Iris pigment epithelial cell (primary cell): Measurements from ENCODE around the gene LAIR1.
"Not testable (repeated sequence)": the region's sequence is repeated elsewhere in the genome, so short reads cannot be mapped to it uniquely, and the experiment has no call there.

Source experiments
- DNase-seq: peaks from one replicate; pipeline ENCODE4 v3.0.0-alpha.2; 2011; ENCODE audit warnings: low read depth

Gene LAIR1

GRCh38 chr19:54376610-54377285, 12.0 kb upstream of the LAIR1 start:
- DNase-seq = no peak

- not testable (repeated sequence) for DNase-seq
Measured at GRCh38 chr19:54375181-54375938, 10.6 kb upstream of the LAIR1 start.

GRCh38 chr19:54373781-54374631, 9.3 kb upstream of the LAIR1 start:
- DNase-seq = no peak

GRCh38 chr19:54371453-54371852, 6.7 kb upstream of the LAIR1 start:
- not testable (repeated sequence) for DNase-seq

GRCh38 chr19:54370434-54370796, 5.7 kb upstream of the LAIR1 start:
- not testable (repeated sequence) for DNase-seq

GRCh38 chr19:54369688-54370433, 5.1 kb upstream of the LAIR1 start:
- DNase-seq = not testable (repeated sequence)

- no peak for DNase-seq
Measured at GRCh38 chr19:54369082-54369687, 4.5 kb upstream of the LAIR1 start.

- no peak for DNase-seq
Measured at GRCh38 chr19:54366811-54367210, 2.1 kb upstream of the LAIR1 start.

GRCh38 chr19:54365798-54366197, 1.1 kb upstream of the LAIR1 start:
- not testable (repeated sequence) for DNase-seq

- DNase-seq = not testable (repeated sequence)
Measured at GRCh38 chr19:54361680-54362422, 2.9 kb downstream of the LAIR1 start.

- not testable (repeated sequence) for DNase-seq
Measured at GRCh38 chr19:54359149-54359820, 5.4 kb downstream of the LAIR1 start.

- DNase-seq = no peak
Measured at GRCh38 chr19:54357381-54357780, 7.3 kb downstream of the LAIR1 start.

- no peak for DNase-seq
Measured at GRCh38 chr19:54356444-54357056, 8.2 kb downstream of the LAIR1 start.

GRCh38 chr19:54355675-54356074, 9.1 kb downstream of the LAIR1 start:
- DNase-seq = no peak

- no peak for DNase-seq
Measured at GRCh38 chr19:54354761-54355160, 10.0 kb downstream of the LAIR1 start.

GRCh38 chr19:54352546-54352945, 12.2 kb downstream of the LAIR1 start:
- no peak for DNase-seq

GRCh38 chr19:54352041-54352440, 12.7 kb downstream of the LAIR1 start:
- DNase-seq = no peak

GRCh38 chr19:54351474-54351873, 13.3 kb downstream of the LAIR1 start:
- DNase-seq = no peak

- no peak for DNase-seq
Measured at GRCh38 chr19:54345938-54346386, 18.8 kb downstream of the LAIR1 start.

GRCh38 chr19:54343868-54344267, 20.9 kb downstream of the LAIR1 start:
- no peak for DNase-seq
